Ovary (tissue), 3 donors: Measurements from ENCODE around the gene GAL3ST2.
"Not testable (repeated sequence)": the region's sequence is repeated elsewhere in the genome, so short reads cannot be mapped to it uniquely, and the experiment has no call there.

Experiments used
- CTCF ChIP-seq, 3 donors: fragments of 450-650 bp in 2 of 3; fragments of 200-600 bp in 1 of 3; IDR thresholded peaks; one replicate each; pipeline versions ENCODE4 v1.5.1 to v1.8.0; 2016 to 2022; ENCODE audit warnings: antibody characterized with exemption in 3 of 3, mild to moderate bottlenecking in 1 of 3
- EP300 ChIP-seq: sonication (generic); formaldehyde crosslinking; IDR thresholded peaks from one replicate; pipeline ENCODE4 v1.6.1; 2017; ENCODE audit warnings: antibody characterized with exemption
- POLR2A ChIP-seq: fragments of 450-650 bp; IDR thresholded peaks from one replicate; pipeline ENCODE4 v1.6.1; 2017; ENCODE audit warnings: antibody characterized with exemption, mild to moderate bottlenecking, moderate library complexity
- donor health status: DM: no; HTN: no; CAD: no.

GRCh38 chr2:241806217-241806616, 29.6 kb downstream of the GAL3ST2 start:
- TF ChIP-seq CTCF (IDR thresholded peaks at IDR 0.05); POLR2A; EP300: not testable (repeated sequence)
